Liver (tissue), 9 donors: ENCODE measurements around the gene SLC29A3. TPM values are rescaled to one million over a fixed set of nuclear protein-coding genes. Genes with fewer than 3 reads are reported as not detected.
A peak's percentile ranks its signal among the peaks of the same experiment; 100 is the strongest.

Experiments
- DNase-seq: peaks from one replicate; pipeline ENCODE4 v3.0.0-alpha.2; 2017; ENCODE audit warnings: low spot score
- H3K27ac ChIP-seq, 2 donors: one replicate each; pipeline ENCODE4 v1.7.0; 2013; ENCODE audit warnings: inconsistent platforms in 2 of 2, low read length in 2 of 2, control low read depth in 1 of 2, low read depth in 1 of 2, mild to moderate bottlenecking in 1 of 2
- H3K27me3 ChIP-seq, 4 donors: one replicate each; pipeline versions ENCODE4 v1.6.1 to v1.7.0; 2013; ENCODE audit warnings: low read length in 3 of 4, inconsistent platforms in 1 of 4, mild to moderate bottlenecking in 1 of 4, moderate library complexity in 1 of 4; ENCODE audit not compliant: control insufficient read depth in 4 of 4, insufficient read depth in 4 of 4
- H3K36me3 ChIP-seq, 4 donors: one replicate each; pipeline versions ENCODE4 v1.6.1 to v1.7.0; 2013; ENCODE audit warnings: low read length in 3 of 4, mild to moderate bottlenecking in 3 of 4, low read depth in 1 of 4, moderate library complexity in 1 of 4; ENCODE audit not compliant: control insufficient read depth in 4 of 4, insufficient read depth in 3 of 4
- H3K4me1 ChIP-seq, 4 donors: one replicate each; pipeline versions ENCODE4 v1.6.1 to v1.7.0; 2013; ENCODE audit warnings: low read length in 3 of 4, mild to moderate bottlenecking in 3 of 4, moderate library complexity in 1 of 4; ENCODE audit not compliant: control insufficient read depth in 4 of 4, insufficient read depth in 4 of 4
- H3K4me3 ChIP-seq, 3 donors: one replicate each; pipeline versions ENCODE4 v1.6.1 to v1.7.0; 2013; ENCODE audit warnings: low read length in 3 of 3, control low read depth in 1 of 3, low read depth in 1 of 3, mild to moderate bottlenecking in 1 of 3
- H3K9ac ChIP-seq, 2 donors: one replicate each; pipeline ENCODE4 v1.7.0; 2013; ENCODE audit warnings: low read length in 2 of 2, mild to moderate bottlenecking in 2 of 2, moderate library complexity in 2 of 2, control low read depth in 1 of 2, low read depth in 1 of 2
- H3K9me3 ChIP-seq, 4 donors: one replicate each; pipeline versions ENCODE4 v1.6.1 to v1.7.0; 2013; ENCODE audit warnings: low read length in 3 of 4; ENCODE audit not compliant: control insufficient read depth in 4 of 4
- EGR1 ChIP-seq, 2 donors: IDR thresholded peaks; 2 replicates each; pipeline ENCODE4 v1.6.1; 2016 to 2018; ENCODE audit warnings: antibody characterized with exemption in 2 of 2, low read depth in 2 of 2
- FOXA1 ChIP-seq: IDR thresholded peaks from 2 replicates; pipeline ENCODE4 v1.6.1; 2016; ENCODE audit warnings: antibody characterized with exemption
- FOXA2 ChIP-seq: IDR thresholded peaks from 2 replicates; pipeline ENCODE4 v1.6.1; 2016; ENCODE audit warnings: antibody characterized with exemption
- GABPA ChIP-seq, 2 donors: IDR thresholded peaks in 1 of 2; conservative IDR thresholded peaks in 1 of 2; 2 replicates each; pipeline ENCODE4 v1.6.1; 2016; ENCODE audit warnings: antibody characterized with exemption in 2 of 2, mild to moderate bottlenecking in 1 of 2, moderate library complexity in 1 of 2
- HNF4A ChIP-seq, 2 donors: conservative IDR thresholded peaks; 2 replicates each; pipeline ENCODE4 v1.6.1; 2016; ENCODE audit warnings: antibody characterized with exemption in 2 of 2, mild to moderate bottlenecking in 2 of 2
- HNF4G ChIP-seq: IDR thresholded peaks from 2 replicates; pipeline ENCODE4 v1.6.1; 2016; ENCODE audit warnings: antibody characterized with exemption
- MAX ChIP-seq: IDR thresholded peaks from 2 replicates; pipeline ENCODE4 v1.6.1; 2016; ENCODE audit warnings: antibody characterized with exemption
- RAD21 ChIP-seq, 2 donors: IDR thresholded peaks; 2 replicates each; pipeline ENCODE4 v1.6.1; 2016; ENCODE audit warnings: antibody characterized with exemption in 2 of 2, mild to moderate bottlenecking in 2 of 2
- RXRA ChIP-seq, 2 donors: IDR thresholded peaks; 2 replicates each; pipeline ENCODE4 v1.6.1; 2017 to 2018; ENCODE audit warnings: antibody characterized with exemption in 2 of 2, mild to moderate bottlenecking in 1 of 2
- SP1 ChIP-seq: IDR thresholded peaks from 2 replicates; pipeline ENCODE4 v1.6.1; 2018; ENCODE audit warnings: antibody characterized with exemption, mild to moderate bottlenecking
- TAF1 ChIP-seq: conservative IDR thresholded peaks from 2 replicates; pipeline ENCODE4 v1.6.1; 2016; ENCODE audit warnings: antibody characterized with exemption, mild to moderate bottlenecking
- YY1 ChIP-seq: IDR thresholded peaks from 2 replicates; pipeline ENCODE4 v1.6.1; 2016; ENCODE audit warnings: antibody characterized with exemption, mild to moderate bottlenecking
- WGBS: extraction: QIAGEN DNeasy Blood & Tissue Kit; methylation state at CpG from one replicate; pipeline ENCODE4 v1.1.7; 2013; 5-methylcytosine and 5-hydroxymethylcytosine counted together
- polyA plus RNA-seq, 2 donors: library from polyadenylated mRNA; stranded (reverse) in 1 of 2; unstranded in 1 of 2; fragments of 200-250 nt in 1 of 2; fragments of >200 nt in 1 of 2; fragmentation: Nextera tagmentation in 1 of 2; extraction: Ambion mirVana in 1 of 2; gene quantifications; one replicate each; pipeline versions ENCODE4 v1.2.1 to v1.2.3, GENCODE V29; 2013 to 2015
- total RNA-seq, 2 donors: library from RNA; depleted of rRNA; stranded (reverse); fragments of >200 nt; gene quantifications; one replicate each; pipeline ENCODE4 v1.2.3, GENCODE V29; 2014
- TF ChIP-seq, protein P1 (sequence below): fragments of 150-350 bp; IDR thresholded peaks from 2 replicates; pipeline ENCODE4 v1.5.1; 2017; ENCODE audit warnings: improper control_type of control experiment, low read depth, low read length; ENCODE audit not compliant: missing input control
- TF ChIP-seq, protein P2 (sequence below): IDR thresholded peaks from 2 replicates; pipeline ENCODE4 v1.6.1; 2016; ENCODE audit warnings: antibody characterized with exemption, mild to moderate bottlenecking
- donor health status: healthy.
- donor health status: healthy.
- donor health status: healthy.
- donor health status: healthy.
- donor health status: healthy.

Gene SLC29A3
- total and polyA plus RNA-seq, 4 donors = 3.1 to 11.9 (median 5.3) TPM

GRCh38 chr10:71382757-71383156 lies 63.7 kb downstream of the SLC29A3 start (continued):
- TF ChIP-seq, protein P1, sequence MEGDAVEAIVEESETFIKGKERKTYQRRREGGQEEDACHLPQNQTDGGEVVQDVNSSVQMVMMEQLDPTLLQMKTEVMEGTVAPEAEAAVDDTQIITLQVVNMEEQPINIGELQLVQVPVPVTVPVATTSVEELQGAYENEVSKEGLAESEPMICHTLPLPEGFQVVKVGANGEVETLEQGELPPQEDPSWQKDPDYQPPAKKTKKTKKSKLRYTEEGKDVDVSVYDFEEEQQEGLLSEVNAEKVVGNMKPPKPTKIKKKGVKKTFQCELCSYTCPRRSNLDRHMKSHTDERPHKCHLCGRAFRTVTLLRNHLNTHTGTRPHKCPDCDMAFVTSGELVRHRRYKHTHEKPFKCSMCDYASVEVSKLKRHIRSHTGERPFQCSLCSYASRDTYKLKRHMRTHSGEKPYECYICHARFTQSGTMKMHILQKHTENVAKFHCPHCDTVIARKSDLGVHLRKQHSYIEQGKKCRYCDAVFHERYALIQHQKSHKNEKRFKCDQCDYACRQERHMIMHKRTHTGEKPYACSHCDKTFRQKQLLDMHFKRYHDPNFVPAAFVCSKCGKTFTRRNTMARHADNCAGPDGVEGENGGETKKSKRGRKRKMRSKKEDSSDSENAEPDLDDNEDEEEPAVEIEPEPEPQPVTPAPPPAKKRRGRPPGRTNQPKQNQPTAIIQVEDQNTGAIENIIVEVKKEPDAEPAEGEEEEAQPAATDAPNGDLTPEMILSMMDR = no peak
- TF ChIP-seq HNF4A (conservative IDR thresholded peaks at IDR 0.05) (no peak), SP1 (no peak), HNF4G (no peak), YY1 (no peak), EGR1 (IDR thresholded peaks at IDR 0.05; ENCODE audit: low read depth in 2 of 2) (no peak)

DNA sequence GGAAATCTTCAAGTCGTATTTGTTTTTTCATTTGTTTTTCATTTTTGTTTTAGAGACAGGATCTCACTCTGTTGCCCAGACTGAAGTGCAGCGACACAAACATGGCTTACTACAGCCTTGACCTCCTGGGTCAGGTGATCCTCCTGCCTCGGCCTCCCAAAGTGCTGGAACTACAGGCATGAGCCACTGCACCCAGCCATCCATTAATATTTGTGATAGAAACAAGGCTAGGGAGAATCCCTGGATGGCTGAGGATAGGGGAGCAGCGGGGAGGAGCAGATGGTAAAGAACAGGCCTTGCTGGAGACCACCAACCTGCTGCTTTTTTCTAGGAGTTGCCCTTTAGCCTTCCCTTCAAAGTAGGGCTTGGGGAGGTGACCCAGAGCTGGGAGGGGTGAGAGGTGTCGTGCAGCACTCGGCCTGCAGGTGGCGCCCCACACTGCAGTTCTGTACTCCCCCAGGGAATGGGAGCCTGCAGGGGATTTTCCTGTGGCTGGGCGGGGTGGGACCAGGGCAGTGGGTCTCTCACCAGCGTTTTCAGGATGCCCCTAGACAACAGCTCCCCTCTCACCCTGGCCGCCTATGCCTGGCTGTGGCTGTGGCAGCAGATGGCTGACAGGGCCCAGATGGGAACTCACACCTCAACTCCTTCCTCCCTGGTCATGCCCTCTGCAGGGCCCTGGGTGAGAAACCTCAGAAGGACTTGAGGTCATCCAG lies 65.1 kb downstream of the SLC29A3 start:
- H3K9ac ChIP-seq = no peak overlapping the region
- H3K4me1 ChIP-seq = no peaks in the 10 kb centered on the region
- no peak overlapping the region for H3K27ac ChIP-seq
- H3K36me3 ChIP-seq = no peaks in the 10 kb centered on the region
- DNase-seq = peak; percentile 84
- H3K27me3 ChIP-seq = no peaks in the 10 kb centered on the region
- 22% methylated on average over 10 of the region's 10 CpGs for WGBS
- no peak overlapping the region for H3K4me3 ChIP-seq
- H3K9me3 ChIP-seq = no peaks in the 10 kb centered on the region
- TF ChIP-seq HNF4A (conservative IDR thresholded peaks at IDR 0.05) (no peak), FOXA2 (no peak), SP1 (no peak), FOXA1 (no peak), RAD21 (IDR thresholded peaks at IDR 0.05) (peak; percentile 88 to 90), GABPA (IDR thresholded peaks at IDR 0.05 in 1 of 2, conservative IDR thresholded peaks at IDR 0.05 in 1 of 2) (no peak), TAF1 (no peak), MAX (no peak), YY1 (no peak), RXRA (IDR thresholded peaks at IDR 0.05) (no peak)
- TF ChIP-seq, protein P2, sequence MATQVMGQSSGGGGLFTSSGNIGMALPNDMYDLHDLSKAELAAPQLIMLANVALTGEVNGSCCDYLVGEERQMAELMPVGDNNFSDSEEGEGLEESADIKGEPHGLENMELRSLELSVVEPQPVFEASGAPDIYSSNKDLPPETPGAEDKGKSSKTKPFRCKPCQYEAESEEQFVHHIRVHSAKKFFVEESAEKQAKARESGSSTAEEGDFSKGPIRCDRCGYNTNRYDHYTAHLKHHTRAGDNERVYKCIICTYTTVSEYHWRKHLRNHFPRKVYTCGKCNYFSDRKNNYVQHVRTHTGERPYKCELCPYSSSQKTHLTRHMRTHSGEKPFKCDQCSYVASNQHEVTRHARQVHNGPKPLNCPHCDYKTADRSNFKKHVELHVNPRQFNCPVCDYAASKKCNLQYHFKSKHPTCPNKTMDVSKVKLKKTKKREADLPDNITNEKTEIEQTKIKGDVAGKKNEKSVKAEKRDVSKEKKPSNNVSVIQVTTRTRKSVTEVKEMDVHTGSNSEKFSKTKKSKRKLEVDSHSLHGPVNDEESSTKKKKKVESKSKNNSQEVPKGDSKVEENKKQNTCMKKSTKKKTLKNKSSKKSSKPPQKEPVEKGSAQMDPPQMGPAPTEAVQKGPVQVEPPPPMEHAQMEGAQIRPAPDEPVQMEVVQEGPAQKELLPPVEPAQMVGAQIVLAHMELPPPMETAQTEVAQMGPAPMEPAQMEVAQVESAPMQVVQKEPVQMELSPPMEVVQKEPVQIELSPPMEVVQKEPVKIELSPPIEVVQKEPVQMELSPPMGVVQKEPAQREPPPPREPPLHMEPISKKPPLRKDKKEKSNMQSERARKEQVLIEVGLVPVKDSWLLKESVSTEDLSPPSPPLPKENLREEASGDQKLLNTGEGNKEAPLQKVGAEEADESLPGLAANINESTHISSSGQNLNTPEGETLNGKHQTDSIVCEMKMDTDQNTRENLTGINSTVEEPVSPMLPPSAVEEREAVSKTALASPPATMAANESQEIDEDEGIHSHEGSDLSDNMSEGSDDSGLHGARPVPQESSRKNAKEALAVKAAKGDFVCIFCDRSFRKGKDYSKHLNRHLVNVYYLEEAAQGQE = no peak
- TF ChIP-seq, protein P1 = peak; percentile 90
